OCI-LY7 (cell line): ENCODE data around the gene SNRPA1. TPM values are rescaled to one million over a fixed set of nuclear protein-coding genes. Genes with fewer than 3 reads are reported as not detected.

Experiments used
- BruUV-seq: library from RNA; stranded (reverse); fragments of 400-500 nt; replicated peaks from 2 replicates; lab custom pipeline; 2021; lab: Mats Ljungman, UMichigan
- CTCF ChIA-PET: fragments of 300-600 bp; sonication (Branson Sonifier 250); formaldehyde crosslinking; loops from one replicate; lab custom pipeline; 2022; ENCODE audit warnings: antibody characterized with exemption; ENCODE audit not compliant: unreplicated experiment; lab: Charles Lee
- POLR2A ChIA-PET: fragments of 300-600 bp; sonication (Branson Sonifier 250); formaldehyde crosslinking; loops from one replicate; lab custom pipeline; 2022; ENCODE audit warnings: antibody characterized with exemption; lab: Charles Lee
- DNase-seq: peaks from one replicate; pipeline ENCODE4 v3.0.0-alpha.2; 2015; ENCODE audit warnings: low spot score
- H2AFZ ChIP-seq: fragments of 200-600 bp; sonication (generic), shearing (Covaris generic); 2 replicates; pipeline ENCODE4 v1.6.1; 2014; ENCODE audit warnings: mild to moderate bottlenecking, antibody characterized with exemption, low read length, moderate library complexity
- H3K27ac ChIP-seq: fragments of 200-600 bp; sonication (generic); 2 replicates; pipeline ENCODE4 v1.5.1; 2014; ENCODE audit warnings: mixed run types, low read depth, mild to moderate bottlenecking, moderate library complexity, low read length, inconsistent platforms; ENCODE audit not compliant: poor library complexity, severe bottlenecking
- H3K36me3 ChIP-seq: fragments of 200-600 bp; sonication (generic); 2 replicates; pipeline ENCODE4 v1.6.1; 2014; ENCODE audit warnings: mild to moderate bottlenecking, antibody characterized with exemption, low read length, moderate library complexity, mixed read lengths; ENCODE audit not compliant: insufficient read depth
- H3K4me1 ChIP-seq: fragments of 200-600 bp; sonication (generic); 2 replicates; pipeline ENCODE4 v1.5.1; 2014; ENCODE audit warnings: mild to moderate bottlenecking, low read length; ENCODE audit not compliant: insufficient read depth, poor library complexity, severe bottlenecking
- H3K4me2 ChIP-seq: fragments of 200-600 bp; sonication (generic); 2 replicates; pipeline ENCODE4 v1.6.1; 2014; ENCODE audit warnings: mild to moderate bottlenecking, low read length
- H3K4me3 ChIP-seq: fragments of 200-600 bp; sonication (generic); 2 replicates; pipeline ENCODE4 v1.5.1; 2014; ENCODE audit warnings: mild to moderate bottlenecking, low read depth, low read length; ENCODE audit not compliant: poor library complexity, severe bottlenecking
- H3K79me2 ChIP-seq: fragments of 200-600 bp; sonication (generic); 2 replicates; pipeline ENCODE4 v1.6.1; 2016; ENCODE audit warnings: low read depth, mild to moderate bottlenecking, low read length, moderate library complexity, mixed read lengths; ENCODE audit not compliant: insufficient read depth
- H3K9me2 ChIP-seq: fragments of 200-600 bp; sonication (generic); 2 replicates; pipeline ENCODE4 v1.6.1; 2016; ENCODE audit warnings: mild to moderate bottlenecking, low read length, mixed read lengths; ENCODE audit not compliant: insufficient read depth
- H3K9me3 ChIP-seq: fragments of 200-600 bp; sonication (generic); 2 replicates; pipeline ENCODE4 v1.6.1; 2014; ENCODE audit warnings: mild to moderate bottlenecking, mixed run types, low read length, mixed read lengths
- H4K20me1 ChIP-seq: fragments of 200-600 bp; sonication (generic); 2 replicates; pipeline ENCODE4 v1.6.1; 2014; ENCODE audit warnings: mild to moderate bottlenecking, antibody characterized with exemption, low read length, moderate library complexity, mixed read lengths; ENCODE audit not compliant: insufficient read depth
- CTCF ChIP-seq: fragments of 200-600 bp; sonication (generic); conservative IDR thresholded peaks from 2 replicates; pipeline ENCODE4 v1.5.1; 2014; ENCODE audit warnings: mild to moderate bottlenecking, antibody characterized with exemption, low read length, moderate library complexity, mixed read lengths
- EZH2phosphoT487 ChIP-seq: fragments of 200-600 bp; sonication (generic); IDR thresholded peaks from 2 replicates; pipeline ENCODE4 v1.6.1; 2018; ENCODE audit warnings: low read depth, borderline replicate concordance, mild to moderate bottlenecking, mixed run types, antibody characterized with exemption, low read length, moderate library complexity, mixed read lengths
- intact Hi-C: fragments of 100-400 bp; cut with micrococcal nuclease; formaldehyde crosslinking; loops from one replicate; pipeline ENCODE4 v1.10.0; 2022; ENCODE audit not compliant: unreplicated experiment
- total RNA-seq, 2 experiments: library from RNA; depleted of rRNA in 1 of 2; stranded (reverse); fragments of >200 nt in 1 of 2; shearing (Covaris generic) in 1 of 2; gene quantifications; 2 replicates each; pipeline ENCODE4 v1.2.3, GENCODE V29; 2014 to 2022

Gene SNRPA1
- total RNA-seq, 2 experiments from 2014 or later: 54.3 to 176 TPM

DNA sequence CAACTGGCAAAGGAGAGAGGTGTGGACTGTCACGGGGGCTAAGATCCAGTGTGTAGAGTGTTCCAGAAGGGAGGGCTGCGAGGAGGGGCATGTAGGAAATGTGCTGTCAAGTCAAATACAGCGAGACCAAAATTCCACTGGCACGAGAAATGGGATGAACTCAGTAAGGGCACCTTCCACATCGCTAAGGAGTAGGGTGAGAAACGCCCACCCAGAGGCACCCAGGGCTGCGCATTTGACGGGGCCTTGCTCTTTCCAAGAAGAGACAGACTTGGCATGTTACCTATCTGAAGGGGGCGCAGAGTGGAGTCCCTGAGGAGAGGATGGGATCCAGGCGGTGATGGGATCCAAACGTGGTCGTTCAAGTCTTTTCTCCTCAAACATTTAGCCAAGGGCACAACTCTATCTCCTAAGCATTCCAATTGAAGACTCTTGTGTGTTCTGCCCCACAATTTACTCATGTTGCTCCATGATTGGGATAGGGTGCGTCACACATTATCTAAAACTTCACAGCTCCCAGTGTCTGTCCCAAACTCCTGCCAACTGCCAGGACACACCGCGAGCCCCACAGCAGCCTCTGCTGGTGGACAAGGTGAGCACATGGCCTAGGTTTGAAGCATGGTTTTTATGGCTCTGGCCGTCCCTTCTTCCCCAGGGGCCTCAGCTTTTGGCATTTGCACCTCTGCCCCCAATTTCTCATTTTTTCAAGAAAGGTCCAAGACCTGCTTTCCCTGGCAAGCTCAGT is 25.4 kb downstream of the SNRPA1 start:
- no peak for DNase-seq
- Histone ChIP-seq H3K4me1 (no peaks in the 10 kb centered on the region), H3K36me3 (peaks cover 56% of the 10 kb centered on the region), H2AFZ (no peak overlapping the region), H3K79me2 (no peaks in the 10 kb centered on the region), H3K9me3 (no peaks in the 10 kb centered on the region), H4K20me1 (no peaks in the 10 kb centered on the region), H3K4me3 (no peak overlapping the region), H3K9me2 (no peaks in the 10 kb centered on the region), H3K4me2 (no peak overlapping the region), H3K27ac (no peak overlapping the region)
- no TSS peak for BruUV-seq
- TF ChIP-seq CTCF: peak; percentile 57
- no peak for TF ChIP-seq EZH2phosphoT487
- CTCF ChIA-PET: no interaction called here
- intact Hi-C loops: no loop called here
- POLR2A ChIA-PET: interaction anchor here (1.3 kb wide), 1 partner anchor 24 kb away, joined by 4 read pairs; no protein-coding TSS in a partner anchor

- Histone ChIP-seq H3K4me3 (no peak overlapping the region), H3K79me2 (no peaks in the 10 kb centered on the region), H2AFZ (no peak overlapping the region), H3K27ac (no peak overlapping the region), H3K9me3 (no peaks in the 10 kb centered on the region), H3K4me2 (no peak overlapping the region), H4K20me1 (no peaks in the 10 kb centered on the region), H3K4me1 (no peaks in the 10 kb centered on the region), H3K36me3 (peaks cover 34% of the 10 kb centered on the region), H3K9me2 (no peaks in the 10 kb centered on the region)
- no TSS peak for BruUV-seq
- CTCF ChIA-PET: interaction anchor here (0.8 kb wide), 1 partner anchor 21 kb away, joined by 3 read pairs; no protein-coding TSS in a partner anchor
- TF ChIP-seq CTCF: no peak
- no peak for TF ChIP-seq EZH2phosphoT487
- POLR2A ChIA-PET: no interaction called here
- intact Hi-C loops: no loop called here
- DNase-seq: no peak
Observed at GRCh38 chr15:101267320-101268104, 27.5 kb downstream of the SNRPA1 start.
